RCC 7860 (cell line): Measurements from ENCODE around the gene TMEM69.
"Not testable (repeated sequence)": the region's sequence is repeated elsewhere in the genome, so short reads cannot be mapped to it uniquely, and the experiment has no call there.

ENCODE experiments used
- DNase-seq: peaks from one replicate; pipeline ENCODE4 v3.0.0-alpha.2; 2015; ENCODE audit warnings: low spot score
- FAIRE-seq: peaks from 2 replicates; lab custom pipeline; 2012; peaks lifted over from hg19 to GRCh38; lab: Jason Lieb, UNC

The TMEM69 gene

DNA sequence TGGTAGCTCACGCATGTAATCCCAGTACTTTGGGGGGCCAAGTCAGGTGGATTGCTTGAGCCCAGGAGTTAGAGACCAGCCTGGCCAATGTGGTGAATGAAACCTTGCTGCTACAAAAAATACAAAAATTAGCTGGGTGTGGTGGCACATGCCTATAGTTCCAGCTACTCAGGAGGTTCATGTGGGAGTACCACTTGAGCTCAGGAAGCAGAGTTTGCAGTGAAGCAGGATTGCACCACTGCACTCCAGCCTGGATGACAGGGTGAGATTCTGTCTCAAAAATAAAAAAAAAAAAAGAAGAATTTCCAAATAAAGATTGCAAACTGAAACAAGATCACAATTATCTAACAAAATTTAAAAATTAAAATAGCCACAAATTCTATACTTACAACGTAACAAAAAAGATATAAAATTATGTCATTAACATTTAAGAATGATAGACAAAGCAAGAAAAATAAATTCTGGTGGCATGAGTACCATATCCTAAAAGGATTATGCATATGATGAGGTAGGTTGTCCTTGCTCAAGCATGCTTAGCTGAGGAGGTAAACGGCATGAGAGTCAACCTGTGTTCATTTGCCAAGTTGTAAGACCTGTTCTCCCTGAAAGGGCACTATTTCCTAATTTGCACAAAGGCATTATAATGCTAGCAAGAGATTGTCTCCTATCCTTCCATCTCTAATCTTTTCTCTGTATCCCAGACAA lies 42.2 kb downstream of the TMEM69 start:
- no peak for DNase-seq
- no peak for FAIRE-seq

DNA sequence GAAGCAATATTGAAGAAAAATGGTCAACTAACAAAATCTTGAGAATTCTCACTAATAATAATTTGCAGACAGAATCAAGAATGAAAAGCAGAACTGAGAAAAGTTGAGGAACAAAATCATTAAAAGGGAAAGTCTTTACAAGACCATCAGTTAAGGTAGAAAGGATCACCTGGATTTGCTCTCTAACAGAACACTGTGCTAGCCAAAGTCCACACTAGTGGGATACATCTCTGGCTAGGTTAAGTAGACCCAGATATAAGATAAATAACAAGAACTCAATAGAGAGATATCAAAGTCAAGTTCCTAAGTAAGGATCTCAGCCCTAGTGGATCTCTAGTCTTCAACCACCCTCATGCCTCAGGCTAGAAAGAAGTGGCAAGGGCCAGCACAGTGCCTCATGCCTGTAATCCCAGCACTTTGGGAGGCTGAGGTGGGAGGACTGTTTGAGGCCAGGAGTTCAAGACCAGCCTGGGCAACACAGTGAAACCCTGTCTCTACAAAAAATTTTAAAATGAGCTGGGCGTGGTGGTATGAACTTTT lies 42.9 kb downstream of the TMEM69 start:
- no peak for FAIRE-seq

DNA sequence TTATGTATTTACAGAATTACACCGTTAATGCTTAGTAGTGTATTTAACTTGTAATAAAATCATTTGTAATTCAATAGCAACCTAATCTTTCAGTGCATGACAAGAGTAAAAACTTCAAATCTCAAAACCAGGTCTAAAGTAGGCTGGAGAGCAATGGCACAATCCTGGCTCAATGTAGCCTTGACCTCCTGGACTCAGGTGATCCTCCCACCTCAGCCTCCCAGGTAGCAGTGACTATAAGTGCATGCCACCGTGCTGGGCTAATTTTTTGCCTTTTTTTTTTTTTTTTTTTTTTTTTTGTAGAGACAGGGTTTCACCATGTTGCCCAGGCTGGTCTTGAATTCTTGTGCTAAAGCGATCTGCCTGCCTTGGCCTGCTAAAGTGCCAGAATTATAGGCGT lies 51.2 kb downstream of the TMEM69 start:
- no peak for DNase-seq
- no peak for FAIRE-seq

More for the DNA sequence above, 42.9 kb downstream of the TMEM69 start:
- DNase-seq: no peak

DNA sequence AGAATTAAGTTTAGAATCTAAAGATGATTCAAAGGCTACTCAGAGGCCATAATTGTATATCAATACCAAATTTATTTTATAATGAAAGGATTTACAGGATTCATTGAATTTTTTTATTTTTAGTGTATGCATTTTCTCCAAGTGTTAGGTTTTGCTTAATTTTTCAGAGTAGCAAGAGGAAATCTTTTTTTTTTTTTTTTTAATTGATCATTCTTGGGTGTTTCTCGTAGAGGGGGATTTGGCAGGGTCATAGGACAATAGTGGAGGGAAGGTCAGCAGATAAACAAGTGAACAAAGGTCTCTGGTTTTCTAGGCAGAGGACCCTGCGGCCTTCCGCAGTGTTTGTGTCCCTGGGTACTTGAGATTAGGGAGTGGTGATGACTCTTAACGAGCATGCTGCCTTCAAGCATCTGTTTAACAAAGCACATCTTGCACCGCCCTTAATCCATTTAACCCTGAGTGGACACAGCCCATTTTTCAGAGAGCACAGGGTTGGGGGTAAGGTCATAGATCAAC lies 51.7 kb downstream of the TMEM69 start:
- not testable (repeated sequence) for DNase-seq, FAIRE-seq
